HepG2 (cell line): Measurements from ENCODE around the gene KDM7A. TPM values are rescaled to one million over a fixed set of nuclear protein-coding genes. Genes with fewer than 3 reads are reported as not detected.

Experiments used
- FOSL2 ChIP-seq: sonication (generic); formaldehyde crosslinking; IDR thresholded peaks from 2 replicates; pipeline ENCODE4 v1.4.0; 2020; ENCODE audit warnings: missing genetic modification reagents
- HDAC2 ChIP-seq: sonication (generic); formaldehyde crosslinking; IDR thresholded peaks from 2 replicates; pipeline ENCODE4 v1.4.0; 2020; ENCODE audit warnings: missing genetic modification reagents
- HDAC6 ChIP-seq: fragments of 200-600 bp; sonication (generic); IDR thresholded peaks from 2 replicates; pipeline ENCODE4 v1.7.0; 2017; ENCODE audit warnings: mild to moderate bottlenecking, antibody characterized with exemption, low read length, low read depth
- HNRNPK ChIP-seq: fragments of 200-400 bp; formaldehyde crosslinking; IDR thresholded peaks from 2 replicates; pipeline ENCODE4 v1.6.1; 2018; ENCODE audit warnings: low read length, low read depth, moderate library complexity, mild to moderate bottlenecking; ENCODE audit not compliant: poor library complexity, severe bottlenecking
- KMT2B ChIP-seq: IDR thresholded peaks from 2 replicates; pipeline ENCODE4 v1.6.1; 2016; ENCODE audit warnings: missing genetic modification reagents, missing compliant biosample characterization
- MLX ChIP-seq: IDR thresholded peaks from 2 replicates; pipeline ENCODE4 v1.6.1; 2016
- NRL ChIP-seq: sonication (generic); formaldehyde crosslinking; IDR thresholded peaks from 2 replicates; pipeline ENCODE4 v1.5.0; 2020; ENCODE audit warnings: missing genetic modification reagents, mild to moderate bottlenecking, moderate library complexity, borderline replicate concordance
- RAD51 ChIP-seq: fragments of 450-650 bp; IDR thresholded peaks from 2 replicates; pipeline ENCODE4 v1.6.1; 2016; ENCODE audit warnings: borderline replicate concordance
- RFXANK ChIP-seq: IDR thresholded peaks from 2 replicates; pipeline ENCODE4 v1.6.1; 2016
- SP4 ChIP-seq: sonication (generic); formaldehyde crosslinking; IDR thresholded peaks from 2 replicates; pipeline ENCODE4 v1.8.1; 2023; ENCODE audit warnings: mild to moderate bottlenecking, missing genetic modification reagents
- TAF1 ChIP-seq: sonication (generic); formaldehyde crosslinking; IDR thresholded peaks from 2 replicates; pipeline ENCODE4 v1.4.0; 2020; ENCODE audit warnings: missing genetic modification reagents
- TCF12 ChIP-seq, 2 experiments: fragments of 450-650 bp in 1 of 2; sonication (generic) in 1 of 2; formaldehyde crosslinking in 1 of 2; IDR thresholded peaks; 2 replicates each; pipeline versions ENCODE4 v1.6.1 to v1.8.0; 2017 to 2022; ENCODE audit warnings: antibody characterized with exemption in 1 of 2, mild to moderate bottlenecking in 1 of 2, missing genetic modification reagents in 1 of 2, moderate library complexity in 1 of 2
- THYN1 ChIP-seq: sonication (generic); formaldehyde crosslinking; IDR thresholded peaks from 2 replicates; pipeline ENCODE4 v1.8.1; 2023; ENCODE audit warnings: low read depth, mild to moderate bottlenecking, moderate library complexity, missing genetic modification reagents, borderline replicate concordance
- TRIM24 ChIP-seq: sonication (generic); formaldehyde crosslinking; IDR thresholded peaks from 2 replicates; pipeline ENCODE4 v1.8.0; 2022; ENCODE audit warnings: mild to moderate bottlenecking, missing genetic modification reagents
- XRCC5 ChIP-seq: fragments of 200-400 bp; formaldehyde crosslinking; optimal IDR thresholded peaks from 2 replicates; pipeline ENCODE3; 2017; ENCODE audit warnings: mild to moderate bottlenecking, low read length
- YEATS4 ChIP-seq: sonication (generic); formaldehyde crosslinking; IDR thresholded peaks from 2 replicates; pipeline ENCODE4 v1.4.0; 2020; ENCODE audit warnings: missing genetic modification reagents, borderline replicate concordance
- ZBTB1 ChIP-seq: sonication (generic); formaldehyde crosslinking; IDR thresholded peaks from 2 replicates; pipeline ENCODE4 v1.4.0; 2020; ENCODE audit warnings: missing genetic modification reagents, borderline replicate concordance
- ZBTB10 ChIP-seq: sonication (generic); formaldehyde crosslinking; IDR thresholded peaks from 2 replicates; pipeline ENCODE4 v1.4.0; 2020; ENCODE audit warnings: missing genetic modification reagents, borderline replicate concordance
- ZNF121 ChIP-seq: sonication (generic); formaldehyde crosslinking; IDR thresholded peaks from 2 replicates; pipeline ENCODE4 v1.5.0; 2020; ENCODE audit warnings: mild to moderate bottlenecking, missing genetic modification reagents
- ZNF232 ChIP-seq: sonication (generic); formaldehyde crosslinking; IDR thresholded peaks from 2 replicates; pipeline ENCODE4 v1.4.0; 2020; ENCODE audit warnings: missing genetic modification reagents, borderline replicate concordance
- ZNF431 ChIP-seq: sonication (generic); formaldehyde crosslinking; IDR thresholded peaks from 2 replicates; pipeline ENCODE4 v1.9.0; 2022; ENCODE audit warnings: missing genetic modification reagents, low read depth, mild to moderate bottlenecking, borderline replicate concordance
- ZNF652 ChIP-seq: IDR thresholded peaks from 2 replicates; pipeline ENCODE4 v1.6.1; 2016; ENCODE audit warnings: low read depth, borderline replicate concordance
- ZNF672 ChIP-seq: sonication (generic); formaldehyde crosslinking; IDR thresholded peaks from 2 replicates; pipeline ENCODE4 v1.8.1; 2022; ENCODE audit warnings: missing genetic modification reagents
- ZNF737 ChIP-seq: sonication (generic); formaldehyde crosslinking; IDR thresholded peaks from 2 replicates; pipeline ENCODE4 v1.5.0; 2020; ENCODE audit warnings: missing genetic modification reagents, mild to moderate bottlenecking, borderline replicate concordance
- ZNF772 ChIP-seq: sonication (generic); formaldehyde crosslinking; IDR thresholded peaks from 2 replicates; pipeline ENCODE4 v1.5.0; 2020; ENCODE audit warnings: mild to moderate bottlenecking, missing genetic modification reagents
- ZNF780A ChIP-seq: sonication (generic); formaldehyde crosslinking; IDR thresholded peaks from 2 replicates; pipeline ENCODE4 v1.8.0; 2022; ENCODE audit warnings: mild to moderate bottlenecking, missing genetic modification reagents, moderate library complexity
- ZNF800 ChIP-seq: sonication (generic); formaldehyde crosslinking; IDR thresholded peaks from 2 replicates; pipeline ENCODE4 v1.4.0; 2020; ENCODE audit warnings: missing genetic modification reagents
- ZSCAN9 ChIP-seq: IDR thresholded peaks from 2 replicates; pipeline ENCODE4 v1.6.1; 2016; ENCODE audit warnings: borderline replicate concordance
- polyA plus RNA-seq, 8 experiments: library from polyadenylated mRNA; depleted of rRNA in 3 of 8; stranded (reverse) in 7 of 8; unstranded in 1 of 8; fragments of >200 nt; fragmentation: Illumina TruSeq in 4 of 8; extraction: Trizol in 4 of 8; gene quantifications; 2 replicates each; pipeline versions ENCODE4 v1.2.1 to v1.2.3, GENCODE V29; 2011 to 2016; ENCODE audit warnings: low read depth in 4 of 8, missing spikeins in 1 of 8, mixed read lengths in 1 of 8; ENCODE audit not compliant: insufficient read depth in 1 of 8
- total RNA-seq, 5 experiments: library from RNA; depleted of rRNA; stranded (reverse); fragments of >200 nt; fragmentation: Illumina TruSeq; extraction: Trizol; gene quantifications; 2 replicates each; pipeline ENCODE4 v1.2.3, GENCODE V29; 2016; ENCODE audit warnings: low read depth in 1 of 5

Gene KDM7A
- total and polyA plus RNA-seq, 2 of the 13 experiments (the other 11 are each of a cell fraction or from before 2014, with no cell fraction given) = 10.8 to 16.8 TPM

GRCh38 chr7:140225562-140226249 lies 48.9 kb upstream of the KDM7A start (continued):
- TF ChIP-seq ZNF232 (CRISPR knock-in tag) (no peak; the same call in 1 of the 2 replicates), ZNF121 (CRISPR knock-in tag) (peak; percentile 86), FOSL2 (CRISPR knock-in tag) (no peak), ZNF431 (CRISPR knock-in tag) (no peak), ZNF800 (CRISPR knock-in tag) (no peak), HNRNPK (no peak), SP4 (CRISPR knock-in tag) (no peak), NRL (CRISPR knock-in tag) (no peak), THYN1 (CRISPR knock-in tag) (no peak), ZNF737 (CRISPR knock-in tag) (no peak), TAF1 (CRISPR knock-in tag) (no peak; the same call in 1 of the 2 replicates), ZNF772 (CRISPR knock-in tag) (no peak), KMT2B (CRISPR knock-in tag) (no peak), TRIM24 (CRISPR knock-in tag) (no peak), HDAC6 (no peak), RFXANK (no peak), RAD51 (no peak), XRCC5 (peak; percentile 59), TCF12 (IDR thresholded peaks at IDR 0.05) (no peak), TCF12 (CRISPR knock-in tag; IDR thresholded peaks at IDR 0.05) (no peak), ZNF672 (no peak), ZNF780A (CRISPR knock-in tag) (no peak), HDAC2 (peak; percentile 74), ZBTB10 (no peak), ZSCAN9 (CRISPR knock-in tag) (no peak; the same call in 1 of the 2 replicates), YEATS4 (CRISPR knock-in tag) (no peak), ZNF652 (CRISPR knock-in tag) (no peak), ZBTB1 (no peak), MLX (CRISPR knock-in tag) (no peak)
